Endothelial cell of umbilical vein (primary cell): ENCODE data around the gene SERTAD4. TPM values are rescaled to one million over a fixed set of nuclear protein-coding genes. Genes with fewer than 3 reads are reported as not detected.

Experiments used
- BruUV-seq: library from RNA; stranded (reverse); fragments of 400-500 nt; replicated peaks from 2 replicates; lab custom pipeline; 2021; lab: Mats Ljungman, UMichigan
- CTCF ChIA-PET: fragments of 300-600, 350-600 bp; sonication (Branson Sonifier 250); formaldehyde crosslinking; loops from one replicate; lab custom pipeline; 2021; ENCODE audit warnings: antibody characterized with exemption, inconsistent platforms; lab: Charles Lee
- POLR2A ChIA-PET: fragments of 300-600, 350-600 bp; sonication (Branson Sonifier 250); formaldehyde crosslinking; loops from one replicate; lab custom pipeline; 2021; ENCODE audit warnings: antibody characterized with exemption, inconsistent platforms; lab: Charles Lee
- DNase-seq: peaks from one replicate; pipeline ENCODE4 v3.0.0-alpha.2; 2011; ENCODE audit warnings: low read depth, low spot score
- FAIRE-seq: peaks from 2 replicates; lab custom pipeline; 2011; peaks lifted over from hg19 to GRCh38; lab: Jason Lieb, UNC
- H2AFZ ChIP-seq: 2 replicates; pipeline ENCODE4 v1.6.0; 2012; ENCODE audit warnings: low read depth, low read length, control low read depth, inconsistent platforms
- H3K27ac ChIP-seq: 2 replicates; pipeline ENCODE4 v1.5.1; 2011; ENCODE audit warnings: low read depth, mild to moderate bottlenecking, control low read depth, low read length, moderate library complexity; ENCODE audit not compliant: insufficient read depth
- H3K27me3 ChIP-seq, 2 experiments: 2 replicates each; pipeline versions ENCODE4 v1.6.0 to v1.6.1; 2011; ENCODE audit warnings: low read length in 2 of 2, mixed read lengths in 1 of 2; ENCODE audit not compliant: control insufficient read depth in 2 of 2, insufficient read depth in 2 of 2
- H3K36me3 ChIP-seq, 2 experiments: 2 replicates in 1 of 2; 3 replicates in 1 of 2; pipeline ENCODE4 v1.5.1; 2011; ENCODE audit warnings: low read length in 2 of 2, mild to moderate bottlenecking in 1 of 2, moderate library complexity in 1 of 2; ENCODE audit not compliant: control insufficient read depth in 2 of 2, insufficient read depth in 2 of 2; ENCODE audit errors: extremely low read depth in 1 of 2
- H3K4me1 ChIP-seq: 3 replicates; pipeline ENCODE4 v1.5.1; 2011; ENCODE audit warnings: mild to moderate bottlenecking, low read length; ENCODE audit not compliant: control insufficient read depth, insufficient read depth; ENCODE audit errors: extremely low read depth
- H3K4me2 ChIP-seq: 2 replicates; pipeline ENCODE4 v1.6.1; 2011; ENCODE audit warnings: low read length, control low read depth, mixed read lengths; ENCODE audit not compliant: insufficient read depth
- H3K4me3 ChIP-seq, 3 experiments: fragments of 200-600 bp in 1 of 3; sonication (generic), shearing (Covaris generic) in 1 of 3; replicated peaks in 1 of 3; 2 replicates each; pipeline ENCODE4 v1.5.1; 2011 to 2016; ENCODE audit warnings: control low read depth in 3 of 3, low read length in 3 of 3, mild to moderate bottlenecking in 2 of 3, inconsistent platforms in 1 of 3, low read depth in 1 of 3, moderate library complexity in 1 of 3; ENCODE audit not compliant: insufficient read depth in 1 of 3
- H3K79me2 ChIP-seq: 2 replicates; pipeline ENCODE4 v1.6.0; 2012; ENCODE audit warnings: low read length, inconsistent platforms; ENCODE audit not compliant: control insufficient read depth, insufficient read depth
- H3K9ac ChIP-seq: replicated peaks from 2 replicates; pipeline ENCODE3; 2011; ENCODE audit warnings: low read length, control low read depth; ENCODE audit not compliant: insufficient read depth; ENCODE audit errors: extremely low read depth
- H3K9me1 ChIP-seq: replicated peaks from 3 replicates; pipeline ENCODE4 v1.6.0; 2011; ENCODE audit warnings: mild to moderate bottlenecking, low read length; ENCODE audit not compliant: control insufficient read depth, insufficient read depth; ENCODE audit errors: extremely low read depth
- H3K9me3 ChIP-seq: replicated peaks from 2 replicates; pipeline ENCODE4 v1.5.1; 2012; ENCODE audit warnings: low read length, inconsistent platforms; ENCODE audit not compliant: control insufficient read depth, insufficient read depth
- H4K20me1 ChIP-seq: replicated peaks from 2 replicates; pipeline ENCODE3; 2011; ENCODE audit warnings: mild to moderate bottlenecking, low read length; ENCODE audit not compliant: control insufficient read depth, insufficient read depth; ENCODE audit errors: extremely low read depth
- CTCF ChIP-seq, 2 donors: IDR thresholded peaks; 1 replicate in 1 of 2; 2 replicates in 1 of 2; pipeline ENCODE4 v1.5.1; 2011; ENCODE audit warnings: low read length in 2 of 2, mild to moderate bottlenecking in 2 of 2, moderate library complexity in 2 of 2, control low read depth in 1 of 2, inconsistent platforms in 1 of 2, low read depth in 1 of 2; ENCODE audit not compliant: insufficient read depth in 1 of 2; ENCODE audit errors: extremely low read depth in 1 of 2
- EZH2 ChIP-seq: IDR thresholded peaks from 2 replicates; pipeline ENCODE4 v1.6.1; 2012; ENCODE audit warnings: borderline replicate concordance, low read depth, mild to moderate bottlenecking, moderate library complexity, low read length, inconsistent platforms; ENCODE audit not compliant: severe bottlenecking
- FOS ChIP-seq: IDR thresholded peaks from 2 replicates; pipeline ENCODE4 v1.6.1; 2011; ENCODE audit warnings: mild to moderate bottlenecking, low read length, moderate library complexity, borderline replicate concordance; ENCODE audit not compliant: insufficient read depth
- GATA2 ChIP-seq: IDR thresholded peaks from 2 replicates; pipeline ENCODE4 v1.7.0; 2011; ENCODE audit warnings: low read depth, mild to moderate bottlenecking, moderate library complexity, mixed read lengths, low read length; ENCODE audit not compliant: insufficient read length, insufficient read depth
- JUN ChIP-seq: IDR thresholded peaks from 2 replicates; pipeline ENCODE4 v1.6.1; 2011; ENCODE audit warnings: borderline replicate concordance, low read depth; ENCODE audit not compliant: insufficient read length, insufficient read depth
- MAX ChIP-seq: IDR thresholded peaks from 2 replicates; pipeline ENCODE4 v1.6.1; 2011; ENCODE audit not compliant: insufficient read depth, insufficient read length
- MYC ChIP-seq: IDR thresholded peaks from one replicate; pipeline ENCODE4 v1.6.1; 2011; ENCODE audit warnings: mild to moderate bottlenecking, low read depth, low read length
- POLR2A ChIP-seq: IDR thresholded peaks from 2 replicates; pipeline ENCODE4 v1.6.1; 2012; ENCODE audit warnings: low read depth, mild to moderate bottlenecking, control low read depth, low read length
- POLR2AphosphoS5 ChIP-seq: IDR thresholded peaks from 2 replicates; pipeline ENCODE4 v1.6.1; 2012; ENCODE audit warnings: low read depth, mild to moderate bottlenecking, control low read depth, low read length, moderate library complexity; ENCODE audit not compliant: insufficient read depth
- dilution Hi-C: fragments of 300-500 bp; cut with MboI; formaldehyde crosslinking; loops from one replicate; pipeline ENCODE4 v1.15.0; 2019; ENCODE audit warnings: low sequenced_read_pairs; ENCODE audit not compliant: extremely low pct_ligation_motif_present
- intact Hi-C: fragments of 100-400 bp; cut with micrococcal nuclease; formaldehyde crosslinking; loops from one replicate; pipeline ENCODE4 v1.10.0; 2022
- polyA plus RNA-seq, 4 experiments: library from polyadenylated mRNA; depleted of rRNA in 3 of 4; stranded (reverse) in 3 of 4; unstranded in 1 of 4; fragments of >200 nt; gene quantifications; 2 replicates each; pipeline versions ENCODE4 v1.2.1 to v1.2.3, GENCODE V29; 2011 to 2012; ENCODE audit warnings: missing spikeins in 1 of 4
- total RNA-seq: library from RNA; stranded (reverse); gene quantifications from 2 replicates; pipeline ENCODE4 v1.2.3, GENCODE V29; 2021

The SERTAD4 gene
- total and polyA plus RNA-seq, 2 donors (not counting 3 experiments of a cell fraction or from before 2014, with no cell fraction given), result 4.0 to 11.3 TPM

GRCh38 chr1:210236840-210237409, 4.3 kb downstream of the SERTAD4 start:
- no peak overlapping the region for H3K4me3 ChIP-seq
- CTCF ChIA-PET, result interaction anchor here (1.1 kb wide), 1 partner anchor 124 kb away, joined by 3 read pairs; no protein-coding TSS in a partner anchor
- H2AFZ ChIP-seq, result peak overlapping the region; percentile 77

More at GRCh38 chr1:210236840-210237409, 4.3 kb downstream of the SERTAD4 start:
- Histone ChIP-seq H4K20me1 (no peaks in the 10 kb centered on the region), H3K9ac (no peak overlapping the region), H3K9me1 (no peaks in the 10 kb centered on the region), H3K9me3 (no peaks in the 10 kb centered on the region), H3K4me1 (peaks cover 57% of the 10 kb centered on the region), H3K36me3 (no peaks in the 10 kb centered on the region), H3K27me3 (no peaks in the 10 kb centered on the region), H3K79me2 (no peaks in the 10 kb centered on the region), H3K4me2 (peak overlapping the region; percentile 38), H3K27ac (peak overlapping the region; percentile 28)
- intact Hi-C loops (loop anchor here (1.0 to 10.0 kb wide), 4 partner anchors 90 to 1338 kb away; partner anchors contain the start of genes RCOR3 and SLC30A1), dilution Hi-C loops (no loop called here)
- POLR2A ChIA-PET, result interaction anchor here (0.6 kb wide), 1 partner anchor 26 kb away, joined by 3 read pairs; no protein-coding TSS in a partner anchor
- FAIRE-seq, result peak; percentile 77
- no TSS peak for BruUV-seq
- no peak for TF ChIP-seq GATA2
- TF ChIP-seq FOS, result no peak
- TF ChIP-seq JUN, result no peak
- TF ChIP-seq EZH2, result no peak
- TF ChIP-seq MYC, result no peak
- TF ChIP-seq MAX, result no peak
- no peak for TF ChIP-seq POLR2A
- no peak for TF ChIP-seq POLR2AphosphoS5
- TF ChIP-seq CTCF (IDR thresholded peaks at IDR 0.05; ENCODE audit: extremely low read depth in 1 of 2, insufficient read depth in 1 of 2, low read depth in 1 of 2, low read length in 2 of 2), result no peak
- peak; percentile 87 for DNase-seq
